Measurements from ENCODE around the gene DNM3.

DNA sequence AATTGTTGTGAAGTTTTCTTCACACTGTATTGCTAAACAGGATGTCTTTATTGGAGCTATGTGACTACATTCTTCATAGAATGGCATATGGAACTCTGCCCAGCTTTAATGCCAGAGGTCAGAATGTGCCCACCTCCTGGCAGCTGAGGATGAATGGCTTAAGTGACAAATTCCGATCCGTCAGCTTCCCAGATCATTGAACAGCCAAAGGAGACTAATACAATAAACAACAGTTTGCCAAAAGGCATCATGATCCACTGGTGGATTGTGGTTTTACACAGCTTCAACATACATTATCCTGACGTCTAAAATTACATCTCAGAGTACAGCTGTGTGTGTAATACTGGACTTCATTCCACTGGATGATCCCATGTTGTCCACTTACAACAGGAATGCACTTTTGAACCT lies 510.5 kb downstream of the DNM3 start:
- TF ChIP-seq TAF1 (IDR thresholded peaks at IDR 0.05; ENCODE audit: borderline replicate concordance, low read depth, low read length) (no peak), BHLHE40 (IDR thresholded peaks at IDR 0.05; ENCODE audit: borderline replicate concordance in 1 of 2, low read depth in 2 of 2, low read length in 1 of 2) (no peak), GABPA (IDR thresholded peaks at IDR 0.05; ENCODE audit: low read depth) (no peak), POLR2A (IDR thresholded peaks at IDR 0.05; ENCODE audit: low read depth, low read length) (no peak)
- TF ChIP-seq, protein P1, sequence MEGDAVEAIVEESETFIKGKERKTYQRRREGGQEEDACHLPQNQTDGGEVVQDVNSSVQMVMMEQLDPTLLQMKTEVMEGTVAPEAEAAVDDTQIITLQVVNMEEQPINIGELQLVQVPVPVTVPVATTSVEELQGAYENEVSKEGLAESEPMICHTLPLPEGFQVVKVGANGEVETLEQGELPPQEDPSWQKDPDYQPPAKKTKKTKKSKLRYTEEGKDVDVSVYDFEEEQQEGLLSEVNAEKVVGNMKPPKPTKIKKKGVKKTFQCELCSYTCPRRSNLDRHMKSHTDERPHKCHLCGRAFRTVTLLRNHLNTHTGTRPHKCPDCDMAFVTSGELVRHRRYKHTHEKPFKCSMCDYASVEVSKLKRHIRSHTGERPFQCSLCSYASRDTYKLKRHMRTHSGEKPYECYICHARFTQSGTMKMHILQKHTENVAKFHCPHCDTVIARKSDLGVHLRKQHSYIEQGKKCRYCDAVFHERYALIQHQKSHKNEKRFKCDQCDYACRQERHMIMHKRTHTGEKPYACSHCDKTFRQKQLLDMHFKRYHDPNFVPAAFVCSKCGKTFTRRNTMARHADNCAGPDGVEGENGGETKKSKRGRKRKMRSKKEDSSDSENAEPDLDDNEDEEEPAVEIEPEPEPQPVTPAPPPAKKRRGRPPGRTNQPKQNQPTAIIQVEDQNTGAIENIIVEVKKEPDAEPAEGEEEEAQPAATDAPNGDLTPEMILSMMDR (IDR thresholded peaks at IDR 0.05 in 2 of 3, conservative IDR thresholded peaks at IDR 0.05 in 1 of 3; ENCODE audit: control insufficient read depth in 2 of 3, extremely low read depth in 1 of 3, insufficient read depth in 1 of 3, low read depth in 3 of 3, low read length in 3 of 3), result no peak
- TF ChIP-seq, protein P2, sequence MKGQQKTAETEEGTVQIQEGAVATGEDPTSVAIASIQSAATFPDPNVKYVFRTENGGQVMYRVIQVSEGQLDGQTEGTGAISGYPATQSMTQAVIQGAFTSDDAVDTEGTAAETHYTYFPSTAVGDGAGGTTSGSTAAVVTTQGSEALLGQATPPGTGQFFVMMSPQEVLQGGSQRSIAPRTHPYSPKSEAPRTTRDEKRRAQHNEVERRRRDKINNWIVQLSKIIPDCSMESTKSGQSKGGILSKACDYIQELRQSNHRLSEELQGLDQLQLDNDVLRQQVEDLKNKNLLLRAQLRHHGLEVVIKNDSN (IDR thresholded peaks at IDR 0.05; ENCODE audit: borderline replicate concordance, extremely low read length, insufficient read depth, low read depth, low read length), result no peak

Measured in GM12878 (cell line).